ENCODE results near the gene FAM200C.
A peak's percentile ranks its signal among the peaks of the same experiment; 100 is the strongest.
"Not testable (repeated sequence)": the region's sequence is repeated elsewhere in the genome, so short reads cannot be mapped to it uniquely, and the experiment has no call there.

The FAM200C gene

GRCh38 chr5:160399402-160400353 is at the start of gene FAM200C:
TSS of gene FAM200C (minus strand) at chr5:160400054. CDS start at chr5:160395490, 4,564 bp downstream.
- peak; percentile 85 to 88 for DNase-seq

DNA sequence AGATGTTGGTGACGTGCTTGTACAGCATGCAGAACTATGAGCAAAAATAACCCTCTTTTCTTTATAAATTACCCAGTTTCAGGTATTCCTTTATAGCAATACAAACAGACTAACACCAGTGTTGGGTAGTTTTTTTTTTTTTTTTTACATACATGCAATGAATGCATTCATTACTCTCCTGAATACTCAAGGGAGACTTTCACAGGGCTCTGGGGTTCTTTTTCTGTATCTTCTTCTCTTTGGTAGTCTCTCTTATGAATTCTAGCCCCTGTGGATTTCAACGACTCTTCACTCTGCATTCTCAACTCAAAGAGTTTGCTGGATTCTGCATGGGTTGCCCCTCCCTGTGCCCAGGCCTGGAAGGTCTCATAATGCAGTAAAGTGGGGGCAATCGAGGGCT is 49.6 kb upstream of the FAM200C start:
- no peak for DNase-seq

- DNase-seq: no peak
Measured at GRCh38 chr5:160448886-160449285, 49.0 kb upstream of the FAM200C start.

- DNase-seq: no peak
Measured at GRCh38 chr5:160445751-160446150, 45.9 kb upstream of the FAM200C start.

GRCh38 chr5:160445132-160445531 is 45.3 kb upstream of the FAM200C start:
- DNase-seq: no peak

GRCh38 chr5:160444407-160444806 is 44.6 kb upstream of the FAM200C start:
- DNase-seq: no peak

DNA sequence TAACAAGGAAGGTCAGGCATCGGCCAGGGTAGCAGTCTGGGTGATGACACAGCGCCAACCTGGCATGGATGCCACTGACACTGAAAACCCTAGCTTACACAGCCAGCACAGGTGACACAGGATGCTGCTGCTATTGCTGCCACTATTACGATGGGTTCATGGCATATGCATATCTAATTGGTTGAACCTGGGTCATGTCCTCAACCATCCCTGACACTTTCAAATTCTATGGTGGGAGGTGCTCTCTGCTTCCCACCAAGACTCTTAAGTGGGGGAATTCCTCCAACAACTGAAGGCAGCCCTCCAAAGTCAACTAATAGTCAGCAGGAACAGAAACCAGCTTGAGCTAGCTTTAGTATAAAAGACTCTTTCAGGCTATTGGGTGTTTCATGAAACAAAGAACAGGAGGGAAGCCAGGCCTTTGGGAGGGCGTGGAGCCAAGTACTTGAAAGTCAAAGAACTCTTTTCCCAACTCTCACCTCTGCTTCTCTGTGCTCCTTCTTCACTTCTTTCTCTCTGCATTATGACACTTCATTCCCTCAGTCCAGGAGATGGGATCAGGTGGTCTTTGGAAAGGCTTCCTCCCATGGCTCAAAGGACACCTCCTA is 43.1 kb upstream of the FAM200C start:
- DNase-seq: no peak

- no peak for DNase-seq
Measured at GRCh38 chr5:160441311-160441781, 41.5 kb upstream of the FAM200C start.

DNA sequence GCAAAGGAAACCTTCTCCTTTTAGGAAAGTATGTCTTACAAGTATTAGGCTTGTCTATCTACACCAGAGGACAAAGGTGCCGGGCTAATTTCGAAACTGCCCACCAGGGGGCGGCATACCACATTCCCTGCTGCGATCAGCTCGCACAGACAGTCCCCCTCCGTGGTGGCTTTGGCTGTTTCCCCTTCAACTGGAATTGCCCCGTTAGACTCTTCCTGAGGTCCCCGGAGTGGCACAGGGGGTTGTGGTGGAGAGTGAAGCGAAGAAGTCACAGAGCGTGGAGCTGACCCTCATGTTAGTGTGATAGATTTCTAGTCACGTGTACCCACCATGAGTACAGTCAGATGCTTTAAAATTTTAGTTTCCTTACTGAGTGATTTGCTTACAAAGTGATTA is 39.3 kb upstream of the FAM200C start:
- peak; percentile 50 to 84 for DNase-seq

GRCh38 chr5:160438316-160439204 is 38.7 kb upstream of the FAM200C start:
- DNase-seq: peak; percentile 50 to 67

- DNase-seq: no peak
Measured at GRCh38 chr5:160437271-160437670, 37.4 kb upstream of the FAM200C start.

GRCh38 chr5:160436661-160437060 is 36.8 kb upstream of the FAM200C start:
- DNase-seq: not testable (repeated sequence)

DNA sequence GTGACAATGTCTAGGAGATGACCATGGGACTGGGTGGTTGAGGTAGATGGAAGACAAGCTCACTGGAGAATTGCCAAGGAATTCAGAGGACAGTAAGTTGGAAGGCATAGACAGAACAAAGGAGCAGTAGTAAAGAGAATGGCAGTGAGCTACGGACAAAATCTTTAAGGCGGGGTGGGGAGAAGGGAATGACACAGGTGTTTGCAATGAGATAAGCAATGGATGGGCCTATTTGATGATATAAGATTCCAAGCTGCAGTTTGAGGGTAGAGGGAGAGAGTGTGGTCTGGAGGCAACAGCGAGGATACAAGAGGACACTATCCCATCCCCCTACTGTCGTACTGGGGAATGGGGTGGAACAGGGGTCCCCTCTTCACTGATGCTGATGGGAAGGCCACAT is 36.2 kb upstream of the FAM200C start:
- no peak for DNase-seq

DNA sequence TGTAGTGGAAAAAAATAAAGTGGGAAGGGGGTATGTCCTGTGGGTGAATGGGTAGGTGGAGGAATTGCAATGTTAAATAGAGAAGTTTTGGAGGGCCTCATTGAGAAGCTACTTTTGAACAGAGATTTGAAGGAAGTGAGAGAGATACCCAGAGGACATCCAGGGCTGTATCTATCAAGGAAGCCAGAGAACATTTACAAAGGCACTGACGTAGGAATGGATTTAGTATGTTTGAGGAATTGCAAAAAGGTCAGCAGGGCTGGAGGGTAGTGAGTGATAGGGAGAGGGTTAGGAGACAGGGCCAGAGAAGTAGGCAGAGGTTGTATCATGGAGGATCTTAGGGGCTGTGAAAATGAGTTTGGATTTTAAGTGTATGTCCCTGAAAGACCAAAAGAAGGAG is 35.7 kb upstream of the FAM200C start:
- DNase-seq: no peak

GRCh38 chr5:160434022-160434531 is 34.2 kb upstream of the FAM200C start:
- peak; percentile 73 to 84 for DNase-seq

- DNase-seq: no peak
Measured at GRCh38 chr5:160432787-160433186, 32.9 kb upstream of the FAM200C start.

DNA sequence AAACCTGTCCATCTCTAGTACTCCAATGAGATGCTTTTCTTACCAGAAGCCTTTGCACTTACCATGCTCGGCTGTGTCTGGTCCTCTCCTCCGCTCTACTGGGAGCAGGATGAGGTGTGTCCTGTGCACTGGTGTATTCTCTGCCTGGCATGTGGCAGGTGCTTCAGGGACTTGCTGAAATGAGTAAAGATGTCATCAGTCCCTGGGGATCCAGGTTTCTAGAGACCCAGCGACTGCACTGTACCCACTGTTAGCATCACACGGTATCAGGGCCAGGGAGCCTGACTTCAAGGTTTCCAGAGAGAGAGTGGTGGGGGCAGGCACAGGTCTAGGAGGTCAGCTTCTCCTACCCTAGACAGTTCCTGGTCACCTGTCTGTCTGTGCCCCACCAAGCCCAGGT is 32.3 kb upstream of the FAM200C start:
- DNase-seq: no peak

DNA sequence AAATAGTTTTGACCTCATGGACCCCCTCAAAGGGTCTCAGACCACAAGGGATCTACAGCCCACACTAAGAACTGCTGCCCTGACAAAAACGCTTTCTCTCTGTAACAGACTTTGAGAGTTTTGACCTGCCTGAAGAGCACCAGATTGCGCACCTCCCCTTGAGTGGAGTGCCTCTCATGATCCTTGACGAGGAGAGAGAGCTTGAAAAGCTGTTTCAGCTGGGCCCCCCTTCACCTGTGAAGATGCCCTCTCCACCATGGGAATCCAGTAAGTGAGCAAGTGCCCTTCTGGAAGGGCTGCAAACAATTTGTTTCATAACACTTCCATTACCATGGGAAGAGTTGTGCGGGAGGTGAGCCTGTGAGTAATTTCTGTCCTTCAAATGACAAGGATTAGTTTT is 27.8 kb upstream of the FAM200C start:
- DNase-seq: no peak

DNA sequence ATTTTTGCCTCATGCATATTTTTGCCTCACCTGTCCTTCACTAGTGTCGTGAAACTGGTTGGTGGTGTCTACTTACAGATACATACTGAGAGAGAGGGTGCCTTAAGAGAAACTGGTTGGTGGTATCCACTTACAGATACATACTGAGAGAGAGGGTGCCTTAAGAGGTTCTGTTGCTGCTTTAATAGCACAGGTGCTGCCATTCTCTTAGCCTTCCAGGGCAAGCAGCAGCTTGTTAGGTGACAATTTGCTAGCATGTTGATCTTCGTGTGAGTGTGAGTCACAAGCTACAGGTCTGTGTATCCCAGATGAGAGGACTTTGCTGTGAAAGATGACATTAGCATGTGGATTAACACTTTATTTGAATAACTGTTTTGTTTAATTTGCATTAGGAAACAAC is 23.2 kb upstream of the FAM200C start:
- peak; percentile 65 to 66 for DNase-seq

- DNase-seq: peak; percentile 88 to 95
Measured at GRCh38 chr5:160421625-160422258, 21.9 kb upstream of the FAM200C start, which contains the start of gene PTTG1. TSS of gene PTTG1 (plus strand) at chr5:160421855. CDS start at chr5:160422313, 458 bp downstream.

DNA sequence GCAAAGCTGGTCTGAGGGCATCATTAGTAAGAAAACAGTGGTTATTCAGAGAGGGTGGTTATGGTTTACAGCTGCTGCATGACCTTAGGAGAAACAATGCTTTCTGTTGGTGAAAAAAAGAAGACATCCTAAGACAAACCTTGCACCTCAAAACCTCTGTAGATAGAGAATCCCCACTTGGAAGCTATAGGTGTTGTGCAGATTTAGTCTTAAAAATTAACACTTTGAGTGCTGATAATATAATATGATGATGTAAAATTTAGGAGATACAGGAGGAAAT is 20.4 kb upstream of the FAM200C start:
- DNase-seq: no peak

Data from NCI-H526 (cell line).